Adrenal gland (tissue), 12 donors: ENCODE data around the gene IL12A. TPM values are rescaled to one million over a fixed set of nuclear protein-coding genes. Genes with fewer than 3 reads are reported as not detected.

Experiments used
- DNase-seq, 7 donors: peaks; one replicate each; pipeline ENCODE4 v3.0.0-alpha.2; 2019 to 2020
- H3K27ac ChIP-seq, 5 donors: fragments of 200-600 bp; sonication (generic) in 4 of 5; 1 replicate in 3 of 5; 2 replicates in 2 of 5; pipeline versions ENCODE4 v1.5.1 to v1.8.0; 2016 to 2020; ENCODE audit warnings: mild to moderate bottlenecking in 1 of 5
- H3K27me3 ChIP-seq: fragments of 200-600 bp; 2 replicates; pipeline ENCODE4 v1.8.0; 2021
- H3K36me3 ChIP-seq, 2 donors: fragments of 200-600 bp; replicated peaks in 1 of 2; 1 replicate in 1 of 2; 2 replicates in 1 of 2; pipeline versions ENCODE4 v1.5.1 to v1.8.0; 2018 to 2022
- H3K4me1 ChIP-seq, 2 donors: fragments of 200-600 bp; replicated peaks in 1 of 2; 1 replicate in 1 of 2; 2 replicates in 1 of 2; pipeline versions ENCODE4 v1.5.1 to v1.8.0; 2018 to 2021
- H3K4me3 ChIP-seq, 4 donors: fragments of 200-600 bp; sonication (generic) in 3 of 4; one replicate each; pipeline ENCODE4 v1.5.1; 2016 to 2018
- H3K9me3 ChIP-seq, 3 donors: fragments of 200-600 bp; sonication (generic) in 1 of 3; replicated peaks in 1 of 3; 1 replicate in 2 of 3; 2 replicates in 1 of 3; pipeline versions ENCODE4 v1.5.1 to v1.8.0; 2016 to 2021
- CTCF ChIP-seq, 6 experiments: fragments of 450-650 bp in 4 of 6; fragments of 200-600 bp in 2 of 6; sonication (generic) in 1 of 6; IDR thresholded peaks; 1 replicate in 5 of 6; 2 replicates in 1 of 6; pipeline versions ENCODE4 v1.5.1 to v1.8.0; 2016 to 2021; ENCODE audit warnings: antibody characterized with exemption in 6 of 6, mild to moderate bottlenecking in 2 of 6, moderate library complexity in 1 of 6
- POLR2A ChIP-seq, 2 donors: fragments of 450-650 bp; IDR thresholded peaks; one replicate each; pipeline ENCODE4 v1.6.1; 2017; ENCODE audit warnings: antibody characterized with exemption in 2 of 2, mild to moderate bottlenecking in 2 of 2, moderate library complexity in 1 of 2
- WGBS, 4 donors: extraction: QIAGEN DNeasy Blood & Tissue Kit in 2 of 4; methylation state at CpG; one replicate each; pipeline versions ENCODE4 v1.1.5 to v1.1.7; 2013 to 2017; 5-methylcytosine and 5-hydroxymethylcytosine counted together
- intact Hi-C, 2 donors: fragments of 100-400 bp; cut with DNase I; formaldehyde crosslinking; loops; one replicate each; pipeline versions ENCODE4 v1.14.1 to v1.15.0; 2022 to 2023
- polyA plus RNA-seq, 3 donors: library from polyadenylated mRNA; stranded (reverse); fragments of 200-250 nt in 2 of 3; fragments of 350-450 nt in 1 of 3; fragmentation: Illumina TruSeq in 1 of 3; extraction: RNeasy Lipid Tissue Mini Kit (QIAGEN cat#74804) in 1 of 3; gene quantifications; one replicate each; pipeline ENCODE4 v1.2.3, GENCODE V29; 2013 to 2014
- total RNA-seq, 9 donors: library from RNA; depleted of rRNA in 4 of 9; stranded (reverse); fragments of >200 nt in 4 of 9; fragments of 120-200 nt in 1 of 9; fragmentation: NEBNext Ultra II Directional in 1 of 9; extraction: Animal tissue kit (Norgen Biotek cat#: 25700) in 1 of 9; gene quantifications; one replicate each; pipeline versions ENCODE4 v1.1.0 to v1.2.4, GENCODE V29; 2013 to 2023
- donor health status: healthy with polysubstance abuse.
- donor health status: Bipolar disorder and iron deficiency.
- donor health status: DM: yes; HTN: yes; CAD: no.
- donor health status: DM: no; HTN: no; CAD: no.
- donor health status: DM: no; HTN: no; CAD: no.
- donor health status: DM: yes; HTN: yes; CAD: no.

The IL12A gene
- total and polyA plus RNA-seq, 12 donors, result 0.06 to 2.8 (median 0.18) TPM; not detected in 5

GRCh38 chr3:159953325-159954085 lies 35.1 kb upstream of the IL12A start:
- Histone ChIP-seq H3K27ac (no peak overlapping the region), H3K27me3 (peaks cover 6% of the 10 kb centered on the region), H3K9me3 (no peaks in the 10 kb centered on the region), H3K36me3 (no peaks in the 10 kb centered on the region), H3K4me1 (no peaks in the 10 kb centered on the region), H3K4me3 (no peak overlapping the region)
- 63 to 69% (median 66%) methylated on average over 2 of the region's 2 CpGs for WGBS, 4 donors
- TF ChIP-seq CTCF (IDR thresholded peaks at IDR 0.05), result no peak
- TF ChIP-seq POLR2A (IDR thresholded peaks at IDR 0.05), result no peak
- intact Hi-C loops, result no loop called here
- no peak for DNase-seq

GRCh38 chr3:159960188-159961148 lies 28.2 kb upstream of the IL12A start:
- no peak for DNase-seq
- Histone ChIP-seq H3K4me3 (no peak overlapping the region), H3K4me1 (no peaks in the 10 kb centered on the region), H3K27me3 (no peaks in the 10 kb centered on the region), H3K36me3 (no peaks in the 10 kb centered on the region), H3K27ac (no peak overlapping the region), H3K9me3 (no peaks in the 10 kb centered on the region)
- no peak for TF ChIP-seq POLR2A (IDR thresholded peaks at IDR 0.05)
- TF ChIP-seq CTCF (IDR thresholded peaks at IDR 0.05), result no peak
- intact Hi-C loops, result no loop called here
- WGBS, 4 donors, result 75 to 82% (median 81%) methylated on average over 11 of the region's 11 CpGs

- TF ChIP-seq CTCF (IDR thresholded peaks at IDR 0.05) (no peak), POLR2A (IDR thresholded peaks at IDR 0.05) (no peak)
- no peaks in the 10 kb centered on the region for H3K36me3 ChIP-seq
- H3K9me3 ChIP-seq, result no peaks in the 10 kb centered on the region
- no peak overlapping the region for H3K4me3 ChIP-seq
- no peaks in the 10 kb centered on the region for H3K4me1 ChIP-seq
- intact Hi-C loops, result no loop called here
- no peak overlapping the region for H3K27ac ChIP-seq
- H3K27me3 ChIP-seq, result no peaks in the 10 kb centered on the region
- 74 to 87% (median 85%) methylated on average over 7 of the region's 7 CpGs for WGBS, 4 donors
- DNase-seq, result no peak
Measured at GRCh38 chr3:159964166-159964973, 24.3 kb upstream of the IL12A start.

GRCh38 chr3:159971311-159971710 lies 17.3 kb upstream of the IL12A start:
- no peak for TF ChIP-seq POLR2A (IDR thresholded peaks at IDR 0.05)
- TF ChIP-seq CTCF (IDR thresholded peaks at IDR 0.05), result no peak
- no peak overlapping the region for H3K4me3 ChIP-seq
- no peaks in the 10 kb centered on the region for H3K9me3 ChIP-seq
- DNase-seq, result no peak
- intact Hi-C loops, result no loop called here
- H3K36me3 ChIP-seq, result no peaks in the 10 kb centered on the region
- H3K27me3 ChIP-seq, result peaks cover 4% of the 10 kb centered on the region
- no peaks in the 10 kb centered on the region for H3K4me1 ChIP-seq
- WGBS, 4 donors, result 62 to 81% (median 73%) methylated on average over 3 to 7 of the region's 7 CpGs
- H3K27ac ChIP-seq, result no peak overlapping the region
